DOHH2 (cell line): ENCODE results near the gene GALNT9.

Source experiments
- H3F3A ChIP-seq: fragments of 200-600 bp; sonication (generic), shearing (Covaris generic); 2 replicates; pipeline ENCODE4 v1.6.0; 2016; ENCODE audit warnings: antibody characterized with exemption, mild to moderate bottlenecking; ENCODE audit not compliant: control insufficient read depth, insufficient read depth
- H3K27ac ChIP-seq: fragments of 200-600 bp; sonication (generic); 2 replicates; pipeline ENCODE4 v1.5.1; 2014; ENCODE audit warnings: low read depth, mild to moderate bottlenecking, low read length, moderate library complexity
- H3K27me3 ChIP-seq: fragments of 200-600 bp; sonication (generic); 2 replicates; pipeline ENCODE4 v1.6.1; 2014; ENCODE audit warnings: mild to moderate bottlenecking, low read length, mixed read lengths; ENCODE audit not compliant: control insufficient read depth
- H3K36me3 ChIP-seq: fragments of 200-600 bp; sonication (generic); 2 replicates; pipeline ENCODE4 v1.6.1; 2014; ENCODE audit warnings: mild to moderate bottlenecking, low read length, moderate library complexity, mixed read lengths; ENCODE audit not compliant: control insufficient read depth
- H3K4me1 ChIP-seq: fragments of 200-600 bp; sonication (generic); 2 replicates; pipeline ENCODE4 v1.6.1; 2014; ENCODE audit warnings: mild to moderate bottlenecking, low read length, mixed read lengths; ENCODE audit not compliant: control insufficient read depth
- H3K4me2 ChIP-seq: fragments of 200-600 bp; sonication (generic); 2 replicates; pipeline ENCODE4 v1.6.0; 2014; ENCODE audit warnings: mild to moderate bottlenecking, low read length, moderate library complexity
- H3K4me3 ChIP-seq: fragments of 200-600 bp; sonication (generic); 2 replicates; pipeline ENCODE4 v1.5.1; 2014; ENCODE audit warnings: mild to moderate bottlenecking, low read length, mixed read lengths
- H3K79me2 ChIP-seq: fragments of 200-600 bp; sonication (generic); 2 replicates; pipeline ENCODE4 v1.6.1; 2014; ENCODE audit warnings: mild to moderate bottlenecking, low read length, mixed read lengths; ENCODE audit not compliant: control insufficient read depth
- H3K9me2 ChIP-seq: fragments of 200-600 bp; sonication (generic); replicated peaks from 2 replicates; pipeline ENCODE4 v1.6.1; 2014; ENCODE audit warnings: mild to moderate bottlenecking, low read length, mixed read lengths; ENCODE audit not compliant: control insufficient read depth
- H3K9me3 ChIP-seq: fragments of 200-600 bp; sonication (generic); 2 replicates; pipeline ENCODE4 v1.6.1; 2014; ENCODE audit warnings: antibody characterized with exemption, low read length, mixed read lengths; ENCODE audit not compliant: control insufficient read depth, insufficient read depth
- H4K20me1 ChIP-seq: fragments of 200-600 bp; sonication (generic); 2 replicates; pipeline ENCODE4 v1.6.0; 2014; ENCODE audit warnings: low read depth, mild to moderate bottlenecking, antibody characterized with exemption, low read length, moderate library complexity; ENCODE audit not compliant: control insufficient read depth, insufficient read depth
- EZH2phosphoT487 ChIP-seq: fragments of 200-600 bp; sonication (generic); IDR thresholded peaks from 2 replicates; pipeline ENCODE4 v1.6.1; 2017; ENCODE audit warnings: borderline replicate concordance, mild to moderate bottlenecking, antibody characterized with exemption, low read length, moderate library complexity, mixed read lengths
- TF ChIP-seq, protein P1 (sequence below): fragments of 200-600 bp; sonication (generic); IDR thresholded peaks from one replicate; pipeline ENCODE4 v1.5.1; 2014; ENCODE audit warnings: antibody characterized with exemption, mild to moderate bottlenecking, low read depth, low read length; ENCODE audit not compliant: poor library complexity, severe bottlenecking

The GALNT9 gene

DNA sequence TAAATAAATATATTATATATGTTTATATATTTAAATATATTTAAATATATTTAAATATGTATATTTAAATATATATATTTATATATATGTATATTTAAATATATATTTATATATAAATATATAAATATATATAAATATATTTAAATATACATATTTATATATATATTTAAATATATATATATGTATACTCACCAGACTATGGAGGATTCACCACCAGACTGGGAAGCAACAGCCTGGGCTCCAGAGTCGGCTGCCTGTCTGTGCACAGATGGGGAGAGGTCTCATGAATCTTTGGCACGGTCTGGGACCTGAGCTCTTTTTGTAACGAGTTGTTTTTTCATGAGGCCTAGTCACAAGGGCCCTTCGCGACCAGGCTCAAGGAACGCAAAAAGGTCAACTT, 163.8 kb downstream of the GALNT9 start:
- Histone ChIP-seq H3F3A (no peaks in the 10 kb centered on the region; the same call in 1 of the 2 replicates), H3K4me1 (no peaks in the 10 kb centered on the region), H3K4me2 (no peak overlapping the region), H3K27ac (no peak overlapping the region), H3K27me3 (no peaks in the 10 kb centered on the region), H3K79me2 (no peaks in the 10 kb centered on the region), H3K36me3 (no peaks in the 10 kb centered on the region), H4K20me1 (no peaks in the 10 kb centered on the region), H3K4me3 (no peak overlapping the region), H3K9me2 (no peaks in the 10 kb centered on the region), H3K9me3 (peaks cover 9% of the 10 kb centered on the region; the same call in 1 of the 2 replicates)
- TF ChIP-seq, protein P1, sequence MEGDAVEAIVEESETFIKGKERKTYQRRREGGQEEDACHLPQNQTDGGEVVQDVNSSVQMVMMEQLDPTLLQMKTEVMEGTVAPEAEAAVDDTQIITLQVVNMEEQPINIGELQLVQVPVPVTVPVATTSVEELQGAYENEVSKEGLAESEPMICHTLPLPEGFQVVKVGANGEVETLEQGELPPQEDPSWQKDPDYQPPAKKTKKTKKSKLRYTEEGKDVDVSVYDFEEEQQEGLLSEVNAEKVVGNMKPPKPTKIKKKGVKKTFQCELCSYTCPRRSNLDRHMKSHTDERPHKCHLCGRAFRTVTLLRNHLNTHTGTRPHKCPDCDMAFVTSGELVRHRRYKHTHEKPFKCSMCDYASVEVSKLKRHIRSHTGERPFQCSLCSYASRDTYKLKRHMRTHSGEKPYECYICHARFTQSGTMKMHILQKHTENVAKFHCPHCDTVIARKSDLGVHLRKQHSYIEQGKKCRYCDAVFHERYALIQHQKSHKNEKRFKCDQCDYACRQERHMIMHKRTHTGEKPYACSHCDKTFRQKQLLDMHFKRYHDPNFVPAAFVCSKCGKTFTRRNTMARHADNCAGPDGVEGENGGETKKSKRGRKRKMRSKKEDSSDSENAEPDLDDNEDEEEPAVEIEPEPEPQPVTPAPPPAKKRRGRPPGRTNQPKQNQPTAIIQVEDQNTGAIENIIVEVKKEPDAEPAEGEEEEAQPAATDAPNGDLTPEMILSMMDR: no peak
- TF ChIP-seq EZH2phosphoT487: no peak

DNA sequence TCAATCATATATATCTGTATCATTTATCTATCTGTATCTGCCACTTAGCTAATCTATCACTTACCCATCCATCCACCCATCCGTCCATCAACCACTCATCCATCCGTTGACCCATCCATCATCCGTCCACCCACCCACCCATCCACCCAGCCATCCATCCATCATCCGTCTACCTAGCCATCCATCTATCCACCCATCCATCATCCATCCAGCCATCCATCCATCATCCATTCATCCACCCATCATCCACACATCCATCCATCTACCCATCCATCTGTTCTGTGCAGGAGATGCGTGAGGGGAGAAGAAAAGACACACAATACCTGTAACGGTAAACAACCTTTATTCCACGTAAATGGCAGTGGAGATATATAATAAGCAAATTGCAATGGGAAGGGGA, 165.0 kb downstream of the GALNT9 start:
- H3K79me2 ChIP-seq: no peaks in the 10 kb centered on the region
- H3K36me3 ChIP-seq: no peaks in the 10 kb centered on the region
- TF ChIP-seq, protein P1: no peak
- no peak for TF ChIP-seq EZH2phosphoT487
- no peaks in the 10 kb centered on the region for H3K9me2 ChIP-seq
- no peaks in the 10 kb centered on the region for H4K20me1 ChIP-seq
- no peaks in the 10 kb centered on the region; the same call in 1 of the 2 replicates for H3F3A ChIP-seq
- H3K9me3 ChIP-seq: peaks cover 9% of the 10 kb centered on the region; the same call in 1 of the 2 replicates
- no peak overlapping the region for H3K27ac ChIP-seq
- H3K27me3 ChIP-seq: no peaks in the 10 kb centered on the region
- no peak overlapping the region for H3K4me3 ChIP-seq
- no peaks in the 10 kb centered on the region for H3K4me1 ChIP-seq
- no peak overlapping the region for H3K4me2 ChIP-seq

- Histone ChIP-seq H3K79me2 (no peaks in the 10 kb centered on the region), H3K36me3 (no peaks in the 10 kb centered on the region), H3K27me3 (no peaks in the 10 kb centered on the region), H3K4me1 (no peaks in the 10 kb centered on the region), H4K20me1 (no peaks in the 10 kb centered on the region), H3K9me2 (no peaks in the 10 kb centered on the region), H3K9me3 (peaks cover 9% of the 10 kb centered on the region; the same call in 1 of the 2 replicates), H3K4me3 (no peak overlapping the region), H3K27ac (no peak overlapping the region), H3K4me2 (no peak overlapping the region), H3F3A (no peaks in the 10 kb centered on the region; the same call in 1 of the 2 replicates)
- TF ChIP-seq, protein P1: peak; percentile 6
- TF ChIP-seq EZH2phosphoT487: no peak
Measured at GRCh38 chr12:132163911-132164288, 165.5 kb downstream of the GALNT9 start.
